ENCODE data around the gene FOXL1. TPM values are rescaled to one million over a fixed set of nuclear protein-coding genes. Genes with fewer than 3 reads are reported as not detected.

Gene FOXL1
- total RNA-seq, 1 experiment from 2014 or later, result 0.13 TPM

GRCh38 chr16:86608301-86608747 is 30.0 kb downstream of the FOXL1 start:
- no peak overlapping the region for H3K27ac ChIP-seq (ENCODE audit: low read depth, low read length, poor library complexity, severe bottlenecking)
- TF ChIP-seq EZH2 (IDR thresholded peaks at IDR 0.05; ENCODE audit: borderline replicate concordance, low read depth, low read length, poor library complexity, severe bottlenecking), result no peak
- no peak for TF ChIP-seq CTCF (conservative IDR thresholded peaks at IDR 0.05; ENCODE audit: low read depth, low read length)
- BruUV-seq (replicated peaks), result no TSS peak
- ChIA-PET CTCF (no interaction called here), POLR2A (ENCODE audit: low non-redundant PET) (no interaction called here)
- intact Hi-C loops (cut with micrococcal nuclease; ENCODE audit: unreplicated experiment), result no loop called here
- H3K4me1 ChIP-seq (ENCODE audit: insufficient read depth, low read length, poor library complexity, severe bottlenecking), result no peaks in the 10 kb centered on the region
- DNase-seq (ENCODE audit: low spot score), result no peak
- H3K27me3 ChIP-seq (replicated peaks; ENCODE audit: insufficient read depth, low read depth, low read length, poor library complexity), result no peaks in the 10 kb centered on the region
- no peak overlapping the region for H3K4me3 ChIP-seq (ENCODE audit: low read depth, low read length, poor library complexity, severe bottlenecking)
- H3K36me3 ChIP-seq (ENCODE audit: insufficient read depth, low read length, poor library complexity, severe bottlenecking), result no peaks in the 10 kb centered on the region
- H3K9me3 ChIP-seq (ENCODE audit: low read depth, low read length, poor library complexity, severe bottlenecking), result no peaks in the 10 kb centered on the region

- Histone ChIP-seq H3K4me3 (ENCODE audit: low read depth, low read length, poor library complexity, severe bottlenecking) (no peak overlapping the region), H3K27ac (ENCODE audit: low read depth, low read length, poor library complexity, severe bottlenecking) (no peak overlapping the region), H3K4me1 (ENCODE audit: insufficient read depth, low read length, poor library complexity, severe bottlenecking) (no peaks in the 10 kb centered on the region), H3K36me3 (ENCODE audit: insufficient read depth, low read length, poor library complexity, severe bottlenecking) (no peaks in the 10 kb centered on the region), H3K9me3 (ENCODE audit: low read depth, low read length, poor library complexity, severe bottlenecking) (no peaks in the 10 kb centered on the region), H3K27me3 (replicated peaks; ENCODE audit: insufficient read depth, low read depth, low read length, poor library complexity) (no peaks in the 10 kb centered on the region)
- no TSS peak for BruUV-seq (replicated peaks)
- CTCF ChIA-PET, result no interaction called here
- POLR2A ChIA-PET (ENCODE audit: low non-redundant PET), result no interaction called here
- intact Hi-C loops (cut with micrococcal nuclease; ENCODE audit: unreplicated experiment), result no loop called here
- peak; percentile 20 for DNase-seq (ENCODE audit: low spot score)
- TF ChIP-seq EZH2 (IDR thresholded peaks at IDR 0.05; ENCODE audit: borderline replicate concordance, low read depth, low read length, poor library complexity, severe bottlenecking), result no peak
- TF ChIP-seq CTCF (conservative IDR thresholded peaks at IDR 0.05; ENCODE audit: low read depth, low read length), result no peak
These were observed 30.8 kb downstream of the FOXL1 start for GRCh38 chr16:86609115-86609514.

GRCh38 chr16:86609661-86610060 is 31.3 kb downstream of the FOXL1 start:
- ChIA-PET POLR2A (ENCODE audit: low non-redundant PET) (no interaction called here), CTCF (no interaction called here)
- H3K27ac ChIP-seq (ENCODE audit: low read depth, low read length, poor library complexity, severe bottlenecking), result no peak overlapping the region
- no peak for TF ChIP-seq CTCF (conservative IDR thresholded peaks at IDR 0.05; ENCODE audit: low read depth, low read length)
- TF ChIP-seq EZH2 (IDR thresholded peaks at IDR 0.05; ENCODE audit: borderline replicate concordance, low read depth, low read length, poor library complexity, severe bottlenecking), result no peak
- no peak overlapping the region for H3K4me3 ChIP-seq (ENCODE audit: low read depth, low read length, poor library complexity, severe bottlenecking)
- no peak for DNase-seq (ENCODE audit: low spot score)
- H3K36me3 ChIP-seq (ENCODE audit: insufficient read depth, low read length, poor library complexity, severe bottlenecking), result no peaks in the 10 kb centered on the region
- intact Hi-C loops (cut with micrococcal nuclease; ENCODE audit: unreplicated experiment), result no loop called here
- no peaks in the 10 kb centered on the region for H3K9me3 ChIP-seq (ENCODE audit: low read depth, low read length, poor library complexity, severe bottlenecking)
- BruUV-seq (replicated peaks), result no TSS peak
- no peaks in the 10 kb centered on the region for H3K27me3 ChIP-seq (replicated peaks; ENCODE audit: insufficient read depth, low read depth, low read length, poor library complexity)
- no peaks in the 10 kb centered on the region for H3K4me1 ChIP-seq (ENCODE audit: insufficient read depth, low read length, poor library complexity, severe bottlenecking)
